ENCODE results near the gene AADACL2.

- TF ChIP-seq EZH2 (IDR thresholded peaks at IDR 0.05; ENCODE audit: insufficient read depth, poor library complexity, severe bottlenecking) = no peak
- TF ChIP-seq EZH2phosphoT487 (IDR thresholded peaks at IDR 0.05; ENCODE audit: insufficient read depth, low read depth) = no peak
These were observed 41.2 kb downstream of the AADACL2 start for GRCh38 chr3:151774910-151775309.
